Measurements from ENCODE around the gene AFAP1L2.
"Not testable (repeated sequence)": the region's sequence is repeated elsewhere in the genome, so short reads cannot be mapped to it uniquely, and the experiment has no call there.

AFAP1L2 gene

DNA sequence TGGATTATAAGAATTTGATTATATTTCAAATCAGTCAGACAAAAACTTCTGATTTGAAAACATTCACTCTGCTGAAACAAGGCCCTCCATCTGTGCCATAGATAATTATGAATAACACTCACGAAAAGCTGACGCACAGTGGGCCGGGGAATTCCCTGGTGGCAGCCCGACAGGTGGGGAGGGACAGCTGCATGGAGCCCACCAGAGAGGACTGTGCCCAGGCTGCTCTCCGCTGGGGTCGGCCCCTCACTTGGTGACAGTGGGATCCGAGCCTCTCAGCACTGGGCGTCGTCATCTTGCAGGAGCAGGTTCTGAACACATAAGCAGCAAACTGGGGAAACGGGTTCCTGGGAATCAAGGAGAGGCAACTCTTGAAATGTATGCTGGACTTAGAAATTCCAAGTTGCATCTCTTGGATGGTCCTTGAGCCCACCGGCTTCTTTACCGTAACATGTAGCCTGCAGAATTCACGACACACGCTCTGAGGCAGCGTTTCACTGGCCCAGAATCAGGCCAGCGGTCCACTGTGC is 41.4 kb downstream of the AFAP1L2 start:
- no peak for DNase-seq (ENCODE audit: low read depth in 1 of 2, low spot score in 1 of 2)

DNA sequence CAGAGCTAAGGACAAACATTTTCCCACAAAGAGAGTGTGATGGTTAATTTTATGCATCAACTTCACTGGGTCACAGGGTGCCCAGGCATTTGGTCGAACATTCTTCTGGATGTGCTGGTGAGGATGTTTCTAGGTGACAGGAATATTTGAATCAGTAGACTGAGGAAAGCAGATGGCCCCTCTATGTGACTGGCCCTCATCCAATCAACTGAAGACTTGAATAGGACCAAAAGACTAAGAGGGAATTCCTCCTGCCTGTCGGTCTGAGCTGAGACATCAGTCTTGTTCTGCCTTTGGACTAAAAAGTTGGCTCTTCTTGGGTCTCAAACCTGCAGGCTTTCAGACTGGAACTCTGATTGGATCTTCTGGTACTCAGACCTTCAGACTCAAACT is 44.4 kb downstream of the AFAP1L2 start:
- DNase-seq (ENCODE audit: low read depth in 1 of 2, low spot score in 1 of 2): no peak

DNA sequence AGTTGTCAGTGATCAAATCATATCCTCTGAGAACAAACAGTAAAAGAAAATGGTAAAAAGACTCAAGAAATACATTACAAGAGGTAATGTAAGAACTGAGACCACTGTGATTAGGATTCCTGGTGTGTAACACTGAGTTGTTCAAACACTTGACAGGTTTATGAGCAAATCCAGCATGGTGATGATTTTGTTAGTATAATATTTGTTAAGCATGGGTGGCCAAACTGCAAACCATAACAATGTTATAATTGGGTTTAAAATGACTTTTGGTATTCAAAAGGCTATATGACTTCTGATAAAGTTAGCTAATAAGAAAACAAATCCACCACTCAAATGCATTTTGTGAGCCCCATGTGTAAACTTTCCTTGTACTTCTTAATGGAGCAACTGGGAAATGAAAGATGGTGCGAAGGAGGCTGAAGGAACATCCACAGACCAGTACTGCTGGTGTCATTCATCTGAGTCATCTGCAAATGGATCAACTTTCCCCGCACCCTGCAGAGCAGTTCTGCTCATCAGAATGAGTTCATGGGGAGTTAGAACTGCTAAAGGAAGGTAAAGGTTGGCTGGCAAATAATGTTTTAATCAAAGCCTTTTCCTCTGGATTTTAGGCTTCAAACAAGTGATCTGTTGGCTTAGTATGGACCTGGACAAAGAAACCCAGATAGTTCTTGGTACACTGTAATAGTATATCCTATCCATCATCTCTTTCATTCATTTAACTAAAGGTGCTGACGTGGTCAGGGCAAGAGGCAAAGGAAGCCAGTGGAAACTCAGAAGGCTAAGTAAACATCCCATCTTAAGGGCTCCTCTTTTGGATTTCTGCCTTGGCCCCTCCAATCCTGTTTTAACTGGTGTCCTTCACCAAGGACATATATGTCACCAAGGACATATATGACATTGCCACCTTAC is 45.0 kb downstream of the AFAP1L2 start:
- no peak for DNase-seq (ENCODE audit: low read depth in 1 of 2, low spot score in 1 of 2)

DNA sequence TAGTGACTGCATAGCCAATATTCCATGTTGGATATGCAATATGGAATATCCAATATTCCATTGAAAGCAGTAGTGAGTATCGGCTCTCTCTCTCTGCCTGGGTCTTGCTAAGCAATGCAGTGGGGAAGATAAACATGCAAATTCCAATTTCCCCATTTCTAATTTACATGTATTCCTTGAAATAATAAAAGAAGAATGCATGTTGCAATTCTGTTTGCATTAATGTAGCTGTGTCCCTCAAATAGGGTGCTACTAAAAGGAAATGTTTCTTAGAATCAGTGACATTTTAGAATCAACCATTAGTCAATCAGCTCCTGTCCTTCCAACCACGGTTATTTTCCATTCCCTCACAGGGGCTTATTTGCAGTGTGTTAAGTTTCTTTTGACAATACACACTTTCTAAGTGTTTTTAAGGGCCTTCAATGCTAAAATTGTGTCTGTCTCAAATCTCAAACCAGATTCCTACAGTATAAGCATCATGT is 46.7 kb downstream of the AFAP1L2 start:
- no peak for DNase-seq (ENCODE audit: low read depth in 1 of 2, low spot score in 1 of 2)

DNA sequence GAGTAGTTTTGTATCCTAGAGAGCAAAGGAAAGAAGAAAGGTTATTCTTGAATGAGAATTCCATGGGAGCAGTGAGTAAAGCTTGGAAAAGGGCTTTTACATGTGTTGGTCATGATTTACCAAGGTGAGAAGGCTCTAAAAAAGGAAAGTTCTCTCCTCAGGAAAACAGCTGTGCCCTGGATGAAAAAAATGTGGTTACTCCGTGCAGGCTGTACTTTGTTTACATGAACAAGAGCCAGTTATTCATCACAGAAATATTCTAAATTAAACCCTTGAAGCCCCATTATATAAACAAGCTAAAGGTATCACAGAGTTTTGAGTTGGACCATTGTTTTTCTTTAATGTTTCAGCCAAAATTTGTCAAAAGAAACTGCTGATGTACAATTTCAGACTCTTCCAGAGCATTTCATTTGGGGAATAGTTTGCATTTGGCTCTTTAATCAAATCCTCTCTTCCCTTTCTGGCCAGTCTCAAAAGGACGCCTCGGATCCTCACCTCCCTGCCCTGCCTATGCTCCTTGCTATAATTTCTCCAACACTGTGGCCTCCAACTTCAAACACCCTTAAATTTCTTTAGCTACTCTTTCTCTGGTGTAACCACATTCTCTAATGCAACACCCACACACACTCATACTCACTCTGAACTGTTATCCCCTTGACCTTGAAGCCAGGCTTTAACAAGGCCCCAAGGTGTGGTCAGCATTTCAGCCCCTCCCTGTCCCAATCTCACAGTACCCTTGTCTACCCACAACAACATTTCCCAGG is 47.4 kb downstream of the AFAP1L2 start:
- DNase-seq (ENCODE audit: low read depth in 1 of 2, low spot score in 1 of 2): no peak

DNA sequence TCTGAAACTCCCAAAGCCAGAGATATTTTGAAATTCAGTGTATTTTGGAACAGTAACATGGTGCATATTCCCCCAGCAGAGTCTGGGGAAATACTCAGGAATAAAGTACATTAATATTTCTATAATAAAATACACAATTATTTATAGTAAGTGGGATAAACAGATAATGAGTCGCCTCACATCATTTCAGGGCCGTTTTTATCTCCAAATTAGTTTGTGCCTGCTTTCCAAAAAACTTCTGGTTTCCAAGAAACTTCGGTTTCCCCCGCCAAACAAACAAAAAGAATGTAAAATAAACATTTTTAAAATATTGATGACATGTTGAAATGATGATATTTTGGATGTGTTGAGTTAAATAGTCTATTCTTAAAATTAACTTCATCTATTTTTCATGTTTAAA is 48.2 kb downstream of the AFAP1L2 start:
- DNase-seq (ENCODE audit: low read depth in 1 of 2, low spot score in 1 of 2): no peak

DNA sequence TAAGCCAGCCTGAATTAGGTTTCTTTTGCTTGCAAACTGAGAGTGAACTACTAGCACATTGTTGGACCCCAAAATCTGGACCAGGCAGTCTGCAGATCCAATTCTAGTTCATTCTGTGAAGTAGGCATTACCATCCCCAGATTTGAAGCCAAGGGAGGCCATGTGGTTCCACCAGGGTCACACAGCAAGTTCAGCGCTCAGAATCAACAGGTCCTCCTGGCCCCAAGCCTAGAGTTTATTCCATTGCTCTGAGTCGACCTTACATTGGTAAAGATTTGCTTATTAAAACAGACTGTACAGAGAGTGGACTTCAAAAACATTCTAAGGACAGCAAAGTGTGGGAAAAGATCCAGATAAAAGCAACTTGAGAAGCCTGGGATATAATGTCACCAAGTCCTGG is 50.9 kb downstream of the AFAP1L2 start:
- no peak for DNase-seq (ENCODE audit: low read depth in 1 of 2, low spot score in 1 of 2)

DNA sequence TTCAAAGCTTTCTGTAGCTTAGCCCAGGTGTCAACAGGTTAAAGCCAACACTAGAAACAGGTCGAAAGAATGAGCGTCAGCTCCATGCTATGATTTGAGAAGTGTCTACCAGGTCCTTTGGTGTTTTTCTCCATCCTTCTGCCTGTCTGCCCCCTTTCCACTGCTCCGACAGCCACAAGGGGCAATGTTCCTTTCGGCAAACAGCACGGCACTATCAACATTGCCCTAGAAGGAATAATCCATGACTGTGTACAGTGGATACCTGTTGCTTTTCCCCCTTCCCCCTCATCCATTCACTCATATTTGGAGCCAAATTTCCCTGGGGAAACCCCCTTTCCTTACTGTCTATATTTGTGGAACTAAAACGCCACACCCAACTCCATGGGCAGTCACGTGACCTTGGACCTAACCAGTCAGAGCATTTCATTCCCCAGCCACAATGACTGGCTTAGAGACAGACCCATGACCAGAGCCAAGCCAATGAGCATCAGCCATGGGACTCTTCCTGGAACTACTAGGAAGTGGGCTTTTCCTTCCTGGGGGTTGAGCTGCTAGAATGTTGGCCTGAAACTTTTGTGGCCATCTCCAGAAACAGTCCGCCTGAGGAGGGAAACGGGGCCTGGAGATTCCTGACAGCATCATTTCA is 51.5 kb downstream of the AFAP1L2 start:
- DNase-seq (ENCODE audit: low read depth in 1 of 2, low spot score in 1 of 2): no peak

DNA sequence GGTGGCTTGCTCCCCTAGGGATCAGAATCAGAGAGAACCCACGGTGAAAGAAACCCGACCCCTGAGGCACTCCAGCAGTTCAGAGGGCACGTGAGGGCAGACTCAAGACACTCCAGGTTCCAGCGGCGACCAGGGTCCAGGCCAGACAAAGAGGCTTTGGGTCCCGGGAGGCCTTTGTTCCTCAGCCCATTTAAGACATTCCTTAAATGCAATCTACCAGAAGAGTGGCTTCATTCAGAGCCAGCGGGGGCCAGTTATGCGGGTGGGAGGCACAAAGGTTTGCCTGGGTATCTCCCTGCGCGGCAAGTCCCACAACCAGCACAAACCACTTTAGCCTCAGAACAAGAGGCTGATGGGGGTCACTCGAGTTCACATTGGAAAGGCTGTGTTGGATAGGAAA is 53.6 kb downstream of the AFAP1L2 start:
- no peak for DNase-seq (ENCODE audit: low read depth in 1 of 2, low spot score in 1 of 2)

DNA sequence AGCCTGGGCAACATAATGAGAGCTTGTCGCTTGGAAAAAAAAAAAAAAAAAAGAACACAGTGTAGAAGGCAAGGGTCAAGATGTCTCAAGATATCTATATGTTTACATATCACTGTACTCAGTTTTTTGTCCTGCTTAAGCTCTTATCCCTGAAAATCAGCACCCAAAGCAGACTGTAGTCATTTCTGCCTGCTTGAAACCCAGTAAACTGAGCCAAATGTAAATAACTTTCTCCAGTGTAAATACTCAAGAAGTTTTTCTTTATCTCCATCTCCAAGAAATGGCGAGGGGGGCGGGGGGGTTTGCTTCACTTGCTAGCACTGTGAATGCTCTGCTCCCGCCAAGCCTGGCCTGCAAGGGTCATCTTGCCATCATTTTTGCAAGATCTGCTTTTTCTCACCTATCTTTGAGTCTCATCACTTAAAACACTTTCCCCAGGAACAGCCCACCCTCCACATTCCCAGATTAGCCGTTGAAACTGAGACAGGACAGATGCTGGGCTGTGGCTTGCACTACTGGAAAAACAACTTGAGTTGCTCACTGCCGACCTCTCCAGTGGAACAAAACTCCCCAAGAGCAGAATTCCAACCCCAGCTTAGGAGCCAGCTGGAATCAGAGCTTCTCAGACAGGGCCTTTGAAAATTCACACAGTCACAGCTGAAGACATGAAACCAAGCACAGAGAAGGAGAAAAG is 54.6 kb downstream of the AFAP1L2 start:
- DNase-seq (ENCODE audit: low read depth in 1 of 2, low spot score in 1 of 2): no peak

DNA sequence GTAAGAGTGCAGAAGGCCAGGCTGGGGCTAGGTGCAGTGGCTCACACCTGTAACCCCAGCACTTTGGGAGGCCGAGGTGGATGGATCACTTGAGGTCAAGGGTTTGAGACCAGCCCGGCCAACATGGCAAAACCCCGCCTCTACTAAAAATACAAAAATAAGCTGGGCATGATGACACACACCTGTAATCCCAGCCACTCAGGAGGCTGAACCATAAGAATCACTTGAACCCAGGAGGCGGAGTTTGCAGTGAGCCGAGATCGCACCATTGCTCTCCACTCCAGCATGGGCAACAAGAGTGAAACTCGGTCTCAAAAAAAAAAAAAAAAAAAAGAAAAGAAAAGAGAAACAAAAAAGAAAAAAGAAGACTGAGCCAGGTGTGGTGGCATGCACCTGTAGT is 55.2 kb downstream of the AFAP1L2 start:
- not testable (repeated sequence) for DNase-seq (ENCODE audit: low read depth in 1 of 2, low spot score in 1 of 2)

DNA sequence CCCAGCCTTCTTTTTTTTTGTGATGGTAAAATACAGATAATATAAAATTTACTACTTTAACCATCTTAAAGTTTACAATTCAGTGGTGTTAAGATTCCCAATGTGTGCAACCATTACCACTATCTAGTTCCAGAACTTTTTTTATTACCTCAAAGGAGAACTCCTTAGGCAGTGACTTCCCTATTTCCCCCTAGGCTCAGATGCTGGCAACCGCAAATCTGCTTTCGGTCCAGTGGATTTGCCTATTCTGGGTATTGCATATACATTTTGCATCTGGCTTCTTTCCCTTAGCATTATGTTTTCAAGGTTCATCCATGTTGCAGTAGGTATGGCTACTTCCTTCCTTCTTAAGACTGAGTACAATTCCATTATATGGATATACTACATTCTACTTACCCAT is 56.5 kb downstream of the AFAP1L2 start:
- DNase-seq (ENCODE audit: low read depth in 1 of 2, low spot score in 1 of 2): no peak

DNA sequence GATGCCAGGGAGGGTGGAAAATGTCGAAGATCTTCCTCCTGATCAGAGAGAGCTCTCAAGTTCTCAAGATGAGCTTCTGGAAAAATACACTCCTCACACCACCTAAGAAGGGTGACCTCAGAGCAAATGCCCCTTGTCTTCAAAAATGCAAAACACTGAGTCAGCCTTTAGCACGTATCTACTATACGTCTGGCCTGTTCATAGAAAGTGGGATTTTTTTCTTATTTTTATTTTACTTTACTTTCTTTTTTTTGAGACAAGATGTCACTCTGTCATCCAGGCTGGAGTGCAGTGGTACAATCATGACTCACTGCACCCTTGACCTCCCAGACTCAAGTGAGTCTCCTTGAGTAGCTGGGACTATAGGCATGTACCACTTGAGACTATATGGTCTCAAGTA is 57.1 kb downstream of the AFAP1L2 start:
- DNase-seq (ENCODE audit: low read depth in 1 of 2, low spot score in 1 of 2): no peak

DNA sequence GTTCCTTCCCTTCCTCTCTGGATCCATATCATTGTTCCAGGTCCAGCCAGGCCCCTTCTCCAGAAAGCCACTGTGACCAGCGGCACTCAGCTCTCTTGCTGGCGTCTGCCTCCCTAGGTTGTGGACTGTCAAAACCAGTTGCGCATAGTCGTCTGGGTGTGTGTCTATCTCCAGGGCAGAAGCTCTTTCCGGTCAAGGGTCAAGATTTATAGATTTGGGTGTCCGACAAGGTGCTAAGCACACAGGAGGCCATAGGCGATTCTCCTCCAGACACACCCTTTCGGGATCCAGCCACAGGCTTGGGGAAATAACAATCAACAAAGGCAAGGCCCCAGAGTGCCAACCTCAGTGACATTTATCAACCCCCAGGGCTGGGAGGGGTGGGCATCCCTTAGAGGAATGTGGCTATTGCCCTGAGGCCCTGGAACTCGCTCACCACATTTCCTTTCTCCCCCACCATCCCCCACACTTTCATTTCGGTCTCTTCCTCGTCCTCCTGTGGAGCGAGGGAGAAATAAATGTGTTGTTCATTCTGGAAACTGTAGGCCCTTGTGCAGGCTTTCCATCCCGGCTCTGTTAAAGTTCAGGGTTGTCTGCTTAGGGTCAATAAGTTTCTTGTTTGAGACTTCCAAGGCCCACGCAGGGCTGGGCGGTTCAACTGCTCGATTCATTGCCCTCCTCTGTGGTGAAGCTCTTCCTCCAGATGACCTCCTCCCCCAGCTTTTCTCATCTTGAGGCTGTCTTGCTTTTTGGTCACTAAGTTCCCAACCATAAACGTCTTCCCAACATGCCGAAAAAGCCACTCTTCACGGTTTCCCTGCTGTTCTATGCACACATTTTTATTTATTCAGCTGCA is 57.9 kb downstream of the AFAP1L2 start:
- DNase-seq (ENCODE audit: low read depth in 1 of 2, low spot score in 1 of 2): no peak

DNA sequence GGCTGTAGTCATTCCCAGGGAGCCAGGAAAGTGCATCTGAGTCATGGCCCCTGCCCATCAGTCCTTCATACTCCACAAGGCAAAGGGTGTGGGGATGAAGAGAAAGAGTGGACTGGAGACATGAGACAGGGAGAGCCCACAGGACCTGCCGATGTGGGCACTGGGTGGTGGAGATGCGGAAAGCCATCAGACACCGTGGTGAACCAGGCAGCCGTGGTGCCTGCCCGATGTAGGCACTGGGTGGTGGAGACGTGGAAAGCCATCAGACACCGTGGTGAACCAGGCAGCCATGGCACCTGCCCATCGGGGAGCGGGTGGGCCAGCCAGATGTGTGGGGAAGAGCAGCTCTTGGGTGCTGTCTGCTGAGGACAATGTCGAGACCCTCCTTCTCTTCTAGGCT is 58.6 kb downstream of the AFAP1L2 start:
- no peak for DNase-seq (ENCODE audit: low read depth in 1 of 2, low spot score in 1 of 2)

DNA sequence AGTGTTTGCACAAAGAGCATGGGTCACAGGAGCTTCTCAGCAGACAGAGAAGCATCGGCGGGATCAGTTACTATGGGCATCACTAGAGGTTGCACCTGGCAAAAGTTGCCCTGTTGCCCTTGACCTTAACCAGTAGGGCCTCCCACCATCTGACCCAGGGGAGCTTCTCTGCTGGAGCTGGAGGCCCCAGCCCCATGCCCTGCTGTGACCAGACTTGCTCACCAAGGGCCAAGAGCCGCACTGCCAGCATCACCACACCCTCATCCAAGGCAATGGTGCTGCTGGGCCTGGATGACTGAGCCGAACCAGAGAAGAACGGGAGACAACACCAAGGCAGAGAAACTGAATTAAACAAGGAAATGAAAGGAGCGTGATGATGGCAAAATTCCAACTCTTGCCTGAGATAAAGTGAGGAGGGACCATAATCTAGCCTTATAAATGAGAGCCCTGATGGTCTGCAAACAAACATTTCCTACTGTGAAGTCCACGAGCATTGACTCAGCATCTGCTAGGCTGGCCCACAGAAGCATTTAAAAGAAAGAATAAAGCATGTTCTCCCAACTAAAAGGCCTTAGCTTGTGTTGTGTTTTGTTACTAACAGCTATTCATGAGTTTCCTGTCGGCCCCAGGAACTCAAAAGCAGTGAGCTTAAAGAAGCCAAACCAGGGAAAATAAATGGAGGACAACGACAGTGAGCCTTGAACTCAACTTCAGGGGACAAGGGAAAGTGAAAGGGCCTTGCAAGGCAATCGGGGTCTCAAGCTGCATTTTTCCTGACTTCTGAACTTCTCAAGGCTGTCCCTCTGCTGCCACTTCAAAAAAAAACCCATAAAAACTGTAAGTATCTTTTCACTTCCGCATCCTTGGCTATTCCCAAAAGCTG is 60.4 kb downstream of the AFAP1L2 start:
- DNase-seq (ENCODE audit: low read depth in 1 of 2, low spot score in 1 of 2): no peak

DNA sequence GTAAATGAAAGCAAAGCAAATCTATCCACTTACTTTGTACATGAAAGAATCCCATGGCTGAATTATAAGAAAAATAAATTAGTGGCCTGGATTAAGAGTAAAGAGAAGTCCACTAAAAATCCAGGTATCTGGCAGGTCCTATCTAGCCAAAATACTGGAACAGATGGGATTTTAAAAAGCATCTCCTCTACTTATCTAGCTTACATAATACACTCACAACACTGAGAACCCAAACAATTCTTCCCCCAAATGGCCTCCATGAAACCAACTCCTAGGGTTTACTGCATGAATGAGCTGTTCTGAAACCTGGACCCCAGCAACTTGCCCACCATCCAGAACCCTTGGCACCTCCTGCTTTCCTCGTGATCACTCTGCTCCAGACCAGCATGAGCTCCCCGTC is 61.3 kb downstream of the AFAP1L2 start:
- DNase-seq (ENCODE audit: low read depth in 1 of 2, low spot score in 1 of 2): no peak

DNA sequence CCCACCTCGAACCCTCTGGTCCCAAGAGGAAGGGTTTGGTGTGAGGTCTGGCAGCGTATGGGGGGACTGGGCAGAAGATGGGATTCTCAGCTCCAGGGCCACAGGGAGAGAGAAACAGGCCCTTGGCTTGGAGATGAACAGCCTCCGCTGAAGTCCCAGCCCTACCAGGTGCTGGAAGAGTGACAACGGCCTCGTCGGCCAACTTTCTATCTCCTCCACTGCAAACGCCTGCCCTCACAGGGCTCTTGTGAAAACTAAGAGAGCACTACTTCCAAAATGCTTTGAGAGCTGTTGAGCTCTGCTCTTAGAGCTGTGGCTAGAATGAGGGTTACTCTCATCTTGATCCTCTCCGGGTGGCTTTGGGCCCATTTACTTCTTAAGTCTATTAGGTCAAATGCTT is 63.5 kb downstream of the AFAP1L2 start:
- DNase-seq (ENCODE audit: low read depth in 1 of 2, low spot score in 1 of 2): no peak

All from activated T-helper 1 cell treated with anti-CD3 and anti-CD28 coated beads, Interleukin-2, amount 50 U/mL, for 16 hours (primary cell).